Subcutaneous adipose tissue (tissue), 4 donors: Measurements from ENCODE around the gene GMDS. TPM values are rescaled to one million over a fixed set of nuclear protein-coding genes. Genes with fewer than 3 reads are reported as not detected.

Experiments
- total RNA-seq, 4 donors: library from RNA; depleted of rRNA; stranded (reverse); fragments of >200 nt; gene quantifications; one replicate each; pipeline ENCODE4 v1.1.0, GENCODE V29; 2016
- TF ChIP-seq, protein P1 (sequence below): fragments of 450-650 bp; IDR thresholded peaks from one replicate; pipeline ENCODE4 v1.5.1; 2016; ENCODE audit warnings: low read depth, mild to moderate bottlenecking, control low read depth, antibody characterized with exemption, moderate library complexity

Gene GMDS
- total RNA-seq, 4 donors from 2014 or later = 10.1 to 17.3 (median 13.9) TPM

DNA sequence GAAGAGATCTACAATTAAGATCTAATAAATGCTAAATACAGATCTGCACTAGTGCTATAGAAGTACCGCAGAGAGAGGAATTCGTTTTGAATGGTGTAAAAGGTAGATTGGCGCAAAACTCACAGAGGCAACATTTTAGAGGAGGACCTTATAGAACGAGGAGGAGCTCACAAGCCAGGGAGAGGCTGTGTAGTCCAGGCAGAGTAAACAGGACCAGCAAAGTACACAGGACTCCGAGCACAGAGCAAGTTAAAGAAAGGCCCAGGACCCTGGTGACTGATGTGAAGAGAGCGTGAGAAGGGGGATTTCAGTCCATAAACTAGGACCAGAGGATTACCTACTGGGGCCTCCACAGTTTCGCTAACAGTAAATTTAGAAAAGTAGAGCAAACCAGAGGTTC, 433.4 kb downstream of the GMDS start:
- TF ChIP-seq, protein P1, sequence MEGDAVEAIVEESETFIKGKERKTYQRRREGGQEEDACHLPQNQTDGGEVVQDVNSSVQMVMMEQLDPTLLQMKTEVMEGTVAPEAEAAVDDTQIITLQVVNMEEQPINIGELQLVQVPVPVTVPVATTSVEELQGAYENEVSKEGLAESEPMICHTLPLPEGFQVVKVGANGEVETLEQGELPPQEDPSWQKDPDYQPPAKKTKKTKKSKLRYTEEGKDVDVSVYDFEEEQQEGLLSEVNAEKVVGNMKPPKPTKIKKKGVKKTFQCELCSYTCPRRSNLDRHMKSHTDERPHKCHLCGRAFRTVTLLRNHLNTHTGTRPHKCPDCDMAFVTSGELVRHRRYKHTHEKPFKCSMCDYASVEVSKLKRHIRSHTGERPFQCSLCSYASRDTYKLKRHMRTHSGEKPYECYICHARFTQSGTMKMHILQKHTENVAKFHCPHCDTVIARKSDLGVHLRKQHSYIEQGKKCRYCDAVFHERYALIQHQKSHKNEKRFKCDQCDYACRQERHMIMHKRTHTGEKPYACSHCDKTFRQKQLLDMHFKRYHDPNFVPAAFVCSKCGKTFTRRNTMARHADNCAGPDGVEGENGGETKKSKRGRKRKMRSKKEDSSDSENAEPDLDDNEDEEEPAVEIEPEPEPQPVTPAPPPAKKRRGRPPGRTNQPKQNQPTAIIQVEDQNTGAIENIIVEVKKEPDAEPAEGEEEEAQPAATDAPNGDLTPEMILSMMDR = no peak

DNA sequence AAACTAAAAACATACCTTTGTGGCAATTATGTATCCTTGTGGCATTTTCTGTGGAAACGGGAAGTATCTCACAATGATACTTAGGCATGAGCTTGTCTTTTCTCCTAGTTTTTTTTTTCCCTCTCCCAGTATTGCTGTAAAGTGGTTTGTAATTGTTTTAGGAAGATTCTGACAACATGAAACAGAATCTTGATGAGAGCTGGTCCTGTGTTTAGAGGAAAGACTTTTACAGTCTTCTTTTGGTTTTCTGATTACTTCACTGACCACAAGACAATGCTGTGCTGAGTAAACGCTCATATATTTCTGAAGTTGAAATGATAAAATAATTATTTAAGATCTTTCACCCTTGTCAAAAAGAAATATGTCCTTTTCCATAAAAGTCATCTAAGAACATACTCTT, 434.5 kb downstream of the GMDS start:
- TF ChIP-seq, protein P1 = no peak

DNA sequence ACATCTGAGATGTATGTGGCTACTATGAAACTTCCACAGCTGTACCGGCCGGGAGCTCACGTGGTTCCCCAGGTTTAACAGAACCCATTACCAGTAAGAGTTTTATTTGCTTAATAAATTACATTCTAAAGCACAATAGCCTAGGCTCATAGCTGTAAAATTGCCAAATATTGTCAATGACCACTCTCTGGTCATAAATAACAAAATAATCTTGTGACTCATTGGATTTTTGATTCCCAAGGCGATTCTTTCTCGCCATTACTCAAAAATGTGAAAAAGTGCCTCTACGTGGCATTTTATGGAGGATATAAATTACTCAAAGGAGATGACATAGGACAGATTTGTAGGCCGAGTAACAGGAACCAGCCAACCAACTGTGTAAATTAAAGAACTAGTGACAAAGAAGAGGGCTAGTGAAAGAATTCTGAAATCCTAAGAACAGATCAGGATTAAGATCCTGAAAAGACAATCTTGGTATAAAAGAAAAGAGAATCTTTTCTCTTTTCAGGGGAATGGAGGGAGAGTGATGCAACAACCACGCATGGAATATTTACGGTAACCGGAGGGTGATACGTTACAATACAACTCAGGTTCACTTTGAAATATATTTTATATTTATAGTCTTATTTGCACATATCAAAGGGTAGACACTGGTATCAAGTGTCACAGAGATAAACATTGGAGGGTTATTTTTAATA, 436.0 kb downstream of the GMDS start:
- TF ChIP-seq, protein P1 = no peak

DNA sequence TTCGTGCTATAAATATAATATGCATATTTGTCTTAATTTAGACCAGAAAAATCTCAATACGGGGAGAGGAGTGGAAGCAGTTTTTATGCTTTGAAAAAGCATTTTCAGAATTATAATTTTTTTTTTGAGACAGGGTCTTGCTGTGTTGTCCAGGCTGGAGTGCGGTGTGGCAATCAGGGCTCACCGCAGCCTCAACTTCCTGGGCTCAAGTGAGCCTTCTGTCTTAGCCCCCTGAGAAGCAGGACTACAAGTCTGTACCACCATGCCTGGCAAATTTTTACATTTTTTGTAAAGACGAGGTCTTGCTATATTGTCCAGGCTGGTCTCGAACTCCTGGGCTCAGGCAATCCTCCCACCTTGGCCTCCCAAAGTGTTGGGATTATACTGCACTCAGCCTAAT, 438.5 kb downstream of the GMDS start:
- TF ChIP-seq, protein P1 = no peak

DNA sequence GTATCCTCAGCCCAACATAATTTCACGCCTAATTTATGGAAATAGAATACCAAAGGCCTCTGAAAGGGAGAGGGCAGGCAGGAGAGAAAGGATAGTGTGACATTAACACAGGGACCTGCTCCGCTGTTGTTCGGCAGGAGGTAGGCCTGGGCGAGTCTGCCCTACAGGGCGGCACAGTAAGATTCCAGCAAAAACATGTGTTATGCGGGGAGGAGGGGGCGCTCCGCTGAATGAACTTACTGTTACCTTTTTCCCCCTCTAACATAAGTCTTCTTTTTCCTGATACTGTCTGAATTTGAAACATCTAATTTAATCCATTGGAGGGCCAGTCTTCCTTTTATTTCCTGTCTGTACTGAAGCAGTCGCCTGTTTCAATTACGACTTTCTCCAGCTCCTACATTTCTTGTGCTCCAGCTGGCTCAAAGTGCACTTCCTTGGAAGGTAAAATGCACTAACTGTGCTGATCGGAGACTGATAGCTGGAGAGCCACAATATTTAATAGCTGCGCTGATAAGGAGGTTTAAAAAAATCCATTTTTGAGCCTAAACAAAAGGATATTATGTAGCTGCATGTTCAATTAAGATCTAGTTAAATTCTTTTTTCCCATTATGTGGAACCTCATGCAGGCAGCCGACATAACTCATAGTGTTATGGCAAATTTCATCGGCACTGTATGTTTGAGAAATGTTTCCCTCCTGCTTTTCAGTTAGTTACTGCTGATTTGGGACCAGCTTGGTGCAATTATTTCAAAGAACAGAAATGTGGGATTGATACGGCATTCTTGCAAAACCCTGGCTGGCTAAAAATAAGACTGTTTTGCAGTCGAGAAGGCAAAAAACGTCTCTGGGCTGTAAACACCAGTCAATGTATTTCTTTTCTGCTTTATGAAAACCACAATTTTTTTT, 442.7 kb downstream of the GMDS start:
- TF ChIP-seq, protein P1 = no peak

DNA sequence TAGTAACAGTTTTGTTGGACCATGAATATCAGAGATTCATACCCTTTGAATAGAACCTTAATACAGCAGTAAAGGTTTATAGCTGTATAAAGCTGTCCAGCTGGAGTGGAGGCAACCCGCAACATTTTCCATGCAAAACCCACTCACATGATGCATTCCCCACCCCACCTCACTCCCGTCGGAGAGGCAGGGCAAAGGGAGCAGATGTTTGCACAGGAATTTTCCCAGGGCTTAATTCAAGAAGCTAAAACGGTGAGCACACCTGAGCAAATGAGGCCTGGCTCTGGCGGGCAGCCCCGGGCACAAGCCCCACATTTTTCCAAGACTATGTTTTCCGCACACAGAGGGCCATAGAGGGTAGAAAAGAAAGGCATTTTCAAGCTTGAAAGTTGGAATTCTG, 444.0 kb downstream of the GMDS start:
- TF ChIP-seq, protein P1 = no peak

DNA sequence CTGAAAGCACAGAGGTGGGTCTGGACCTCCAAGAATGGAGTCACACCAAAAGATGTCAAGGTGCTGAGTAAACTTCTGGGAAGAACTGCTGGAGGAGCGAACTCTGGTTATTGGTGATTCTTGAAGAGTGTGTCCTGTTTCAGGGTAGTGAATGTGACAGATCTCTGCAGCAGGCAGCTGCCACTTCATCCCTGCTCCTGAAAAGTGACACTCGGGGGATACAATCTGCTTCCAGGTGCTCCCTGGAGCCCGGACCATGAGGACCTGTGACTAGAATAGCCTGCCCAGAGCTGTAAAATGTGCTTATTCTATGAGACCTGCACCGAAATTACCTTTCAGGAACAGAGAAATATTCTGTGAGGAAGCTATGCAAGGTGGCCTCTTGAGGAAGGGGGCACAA, 444.6 kb downstream of the GMDS start:
- TF ChIP-seq, protein P1 = no peak
